ENCODE measurements around the gene FBXO42.

DNA sequence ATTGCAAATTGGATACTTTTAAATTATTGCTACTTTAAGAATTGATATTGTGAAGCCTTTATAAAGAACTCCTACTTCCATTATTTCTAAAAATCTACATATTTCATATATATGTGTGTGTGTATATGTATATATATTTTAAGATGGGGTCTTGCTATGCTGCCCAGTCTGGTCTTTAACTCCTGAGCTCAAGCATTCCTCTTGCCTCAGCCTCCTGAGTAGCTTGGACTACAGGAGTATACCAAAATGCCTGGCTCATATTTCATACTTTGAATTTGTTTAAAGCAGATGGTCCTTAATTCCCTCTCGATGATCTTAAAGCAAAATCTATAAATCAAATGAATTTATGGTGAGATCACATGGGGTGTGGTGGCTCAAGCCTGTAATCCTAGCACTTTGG, 90.2 kb downstream of the FBXO42 start:
- TF ChIP-seq, protein P1, sequence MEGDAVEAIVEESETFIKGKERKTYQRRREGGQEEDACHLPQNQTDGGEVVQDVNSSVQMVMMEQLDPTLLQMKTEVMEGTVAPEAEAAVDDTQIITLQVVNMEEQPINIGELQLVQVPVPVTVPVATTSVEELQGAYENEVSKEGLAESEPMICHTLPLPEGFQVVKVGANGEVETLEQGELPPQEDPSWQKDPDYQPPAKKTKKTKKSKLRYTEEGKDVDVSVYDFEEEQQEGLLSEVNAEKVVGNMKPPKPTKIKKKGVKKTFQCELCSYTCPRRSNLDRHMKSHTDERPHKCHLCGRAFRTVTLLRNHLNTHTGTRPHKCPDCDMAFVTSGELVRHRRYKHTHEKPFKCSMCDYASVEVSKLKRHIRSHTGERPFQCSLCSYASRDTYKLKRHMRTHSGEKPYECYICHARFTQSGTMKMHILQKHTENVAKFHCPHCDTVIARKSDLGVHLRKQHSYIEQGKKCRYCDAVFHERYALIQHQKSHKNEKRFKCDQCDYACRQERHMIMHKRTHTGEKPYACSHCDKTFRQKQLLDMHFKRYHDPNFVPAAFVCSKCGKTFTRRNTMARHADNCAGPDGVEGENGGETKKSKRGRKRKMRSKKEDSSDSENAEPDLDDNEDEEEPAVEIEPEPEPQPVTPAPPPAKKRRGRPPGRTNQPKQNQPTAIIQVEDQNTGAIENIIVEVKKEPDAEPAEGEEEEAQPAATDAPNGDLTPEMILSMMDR (IDR thresholded peaks at IDR 0.05 in 8 of 11, conservative IDR thresholded peaks at IDR 0.05 in 3 of 11), result no peak
- TF ChIP-seq POLR2A (IDR thresholded peaks at IDR 0.05), result no peak

All from spleen (tissue), 7 donors.